Loucy (cell line): ENCODE measurements around the gene OLFML1.

Experiments used
- CTCF ChIP-seq: fragments of 200-600 bp; sonication (generic); conservative IDR thresholded peaks from 2 replicates; pipeline ENCODE4 v1.5.1; 2014; ENCODE audit warnings: mild to moderate bottlenecking, antibody characterized with exemption, low read length
- EZH2phosphoT487 ChIP-seq: fragments of 200-600 bp; IDR thresholded peaks from 2 replicates; pipeline ENCODE4 v1.6.1; 2018; ENCODE audit warnings: antibody characterized with exemption, mild to moderate bottlenecking, moderate library complexity, borderline replicate concordance

- TF ChIP-seq CTCF = no peak
- no peak for TF ChIP-seq EZH2phosphoT487
Observed at GRCh38 chr11:7499081-7499480, 13.8 kb downstream of the OLFML1 start.
